Fibroblast of villous mesenchyme (primary cell): ENCODE data around the gene TNFRSF6B. TPM values are rescaled to one million over a fixed set of nuclear protein-coding genes. Genes with fewer than 3 reads are reported as not detected.

Experiments
- DNase-seq: peaks from one replicate; pipeline ENCODE4 v3.0.0-alpha.2; 2010; ENCODE audit warnings: low read depth
- H3K4me3 ChIP-seq: 2 replicates; pipeline ENCODE4 v1.5.1; 2011; ENCODE audit warnings: low read depth, mild to moderate bottlenecking, low read length
- small RNA-seq: library from RNA; depleted of rRNA; stranded (forward); fragments of <200 nt; gene quantifications from one replicate; pipeline ENCODE3, GENCODE V24; 2012
- total RNA-seq: library from RNA; depleted of rRNA; stranded (reverse); fragments of >200 nt; gene quantifications from 2 replicates; pipeline ENCODE4 v1.2.3, GENCODE V29; 2012
- TF ChIP-seq, protein P1 (sequence below): IDR thresholded peaks from 2 replicates; pipeline ENCODE4 v1.5.1; 2012; ENCODE audit warnings: low read depth, mild to moderate bottlenecking, low read length; ENCODE audit not compliant: insufficient read depth

The TNFRSF6B gene
- total RNA-seq, 1 donor: 31.5 TPM

DNA sequence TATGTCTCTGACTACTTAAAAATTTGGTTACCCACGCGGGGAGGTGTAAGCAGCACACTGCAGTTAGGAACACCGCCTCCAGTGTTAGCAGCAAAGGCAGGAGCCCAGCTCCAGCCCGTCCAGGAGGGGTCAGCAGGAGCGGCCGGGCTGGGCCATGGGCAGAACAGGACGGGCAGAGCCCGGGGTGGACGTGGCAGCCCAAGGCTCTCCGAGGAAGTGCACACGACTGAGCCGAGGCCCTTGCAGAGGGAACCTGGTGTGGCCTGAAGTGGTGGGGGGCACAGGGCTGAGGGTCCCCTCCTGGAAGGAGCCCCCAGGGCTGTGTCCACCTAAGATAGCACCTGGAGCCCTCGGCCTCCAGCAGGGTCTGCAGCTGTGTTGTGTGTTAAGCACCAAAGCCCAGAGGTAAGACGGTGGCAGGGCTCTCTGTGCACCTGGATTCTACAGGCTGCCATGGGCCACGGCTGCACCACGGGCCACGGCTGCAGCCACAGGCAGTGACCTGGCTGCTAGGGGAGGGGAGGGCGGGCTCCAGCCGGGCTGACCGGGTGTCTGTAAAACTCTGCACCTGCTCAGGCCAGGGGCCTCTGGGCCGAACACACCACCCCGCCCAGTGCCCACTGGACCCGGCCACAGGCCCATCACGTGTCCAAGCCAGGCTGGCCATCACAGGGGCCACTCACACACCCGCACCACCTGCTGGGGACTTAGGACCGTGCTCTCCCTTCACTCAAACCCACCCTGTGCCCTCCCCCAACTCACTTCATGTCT, 49.7 kb downstream of the TNFRSF6B start:
- no peak for DNase-seq
- H3K4me3 ChIP-seq: no peak overlapping the region
- TF ChIP-seq, protein P1, sequence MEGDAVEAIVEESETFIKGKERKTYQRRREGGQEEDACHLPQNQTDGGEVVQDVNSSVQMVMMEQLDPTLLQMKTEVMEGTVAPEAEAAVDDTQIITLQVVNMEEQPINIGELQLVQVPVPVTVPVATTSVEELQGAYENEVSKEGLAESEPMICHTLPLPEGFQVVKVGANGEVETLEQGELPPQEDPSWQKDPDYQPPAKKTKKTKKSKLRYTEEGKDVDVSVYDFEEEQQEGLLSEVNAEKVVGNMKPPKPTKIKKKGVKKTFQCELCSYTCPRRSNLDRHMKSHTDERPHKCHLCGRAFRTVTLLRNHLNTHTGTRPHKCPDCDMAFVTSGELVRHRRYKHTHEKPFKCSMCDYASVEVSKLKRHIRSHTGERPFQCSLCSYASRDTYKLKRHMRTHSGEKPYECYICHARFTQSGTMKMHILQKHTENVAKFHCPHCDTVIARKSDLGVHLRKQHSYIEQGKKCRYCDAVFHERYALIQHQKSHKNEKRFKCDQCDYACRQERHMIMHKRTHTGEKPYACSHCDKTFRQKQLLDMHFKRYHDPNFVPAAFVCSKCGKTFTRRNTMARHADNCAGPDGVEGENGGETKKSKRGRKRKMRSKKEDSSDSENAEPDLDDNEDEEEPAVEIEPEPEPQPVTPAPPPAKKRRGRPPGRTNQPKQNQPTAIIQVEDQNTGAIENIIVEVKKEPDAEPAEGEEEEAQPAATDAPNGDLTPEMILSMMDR: no peak

DNA sequence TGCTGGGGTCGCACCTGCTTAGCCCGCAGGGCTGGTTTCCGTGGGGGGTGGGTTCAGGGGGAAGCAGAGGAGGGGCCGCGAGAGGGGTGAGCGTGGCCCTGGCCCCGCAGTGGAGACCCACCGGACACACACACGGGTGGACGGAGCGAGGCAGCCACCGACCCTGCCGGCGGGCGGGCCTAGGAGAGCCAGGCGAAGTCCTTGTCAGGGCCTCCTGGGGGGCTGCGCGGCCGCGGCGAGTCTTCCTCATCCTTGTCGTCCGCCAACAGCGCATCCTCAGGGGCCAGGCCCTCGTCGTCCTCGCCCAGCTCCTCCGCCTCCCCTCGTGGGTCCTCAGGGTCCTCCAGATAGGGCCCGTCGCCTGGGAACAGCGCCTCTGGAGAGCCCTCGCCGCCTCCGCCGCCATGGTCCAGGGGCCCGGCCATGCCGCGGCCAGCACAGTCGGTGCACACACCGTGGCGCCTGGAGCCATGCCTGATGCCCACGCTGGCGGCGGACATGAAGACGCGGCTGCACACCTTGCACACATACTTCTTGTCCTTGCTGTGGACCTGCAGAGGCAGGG, 50.4 kb downstream of the TNFRSF6B start:
- H3K4me3 ChIP-seq: no peak overlapping the region
- DNase-seq: no peak
- TF ChIP-seq, protein P1: no peak

DNA sequence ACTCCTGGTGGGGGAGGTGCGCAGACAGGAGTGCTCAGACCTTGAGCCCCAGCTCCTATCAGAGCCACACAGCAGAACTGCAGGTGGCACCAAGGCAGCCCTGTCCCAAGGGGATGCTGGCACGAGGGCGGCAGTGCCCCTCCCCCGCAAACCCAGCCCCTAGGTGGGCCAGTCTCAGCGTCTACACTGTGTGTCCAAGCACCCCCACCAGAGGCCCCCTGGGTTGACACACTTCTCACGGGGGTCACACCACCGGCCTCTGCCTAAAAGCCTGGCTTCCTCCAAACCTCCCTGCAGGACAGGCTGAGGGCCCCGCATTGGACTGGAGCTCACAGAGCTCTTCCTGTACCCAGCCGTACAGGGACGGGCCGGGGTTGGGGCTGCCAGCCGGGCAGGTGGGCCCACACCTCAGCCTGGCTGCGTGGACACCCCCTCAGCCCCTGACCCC, 51.2 kb downstream of the TNFRSF6B start:
- H3K4me3 ChIP-seq: no peak overlapping the region
- TF ChIP-seq, protein P1: no peak
- DNase-seq: no peak

Small RNA genes within 50 kb of the gene (small RNA-seq; reads per million reads assigned to genes)
- not detected for gene LIME1
- gene TNFRSF6B: not detected

Other genes starting within 250 kb of the TNFRSF6B start
- gene KCNQ2, start 224.0 kb upstream of the TNFRSF6B start, total RNA-seq: not detected in 2 replicates
- under 0.01 and 0.43 TPM in 2 replicates for gene EEF1A2, start 197.6 kb upstream of the TNFRSF6B start, total RNA-seq
- 38.4 and 78.0 TPM in 2 replicates for gene PPDPF, start 175.9 kb upstream of the TNFRSF6B start, total RNA-seq
- under 0.01 TPM in 2 replicates for gene PTK6, start 159.3 kb upstream of the TNFRSF6B start, total RNA-seq
- not detected in 2 replicates for gene SRMS, start 148.9 kb upstream of the TNFRSF6B start, total RNA-seq
- 0.86 and 0.97 TPM in 2 replicates for gene FNDC11, start 142.5 kb upstream of the TNFRSF6B start, total RNA-seq
- gene HELZ2, start 122.4 kb upstream of the TNFRSF6B start, total RNA-seq: 29.0 and 46.6 TPM in 2 replicates
- gene GMEB2, start 69.6 kb upstream of the TNFRSF6B start, total RNA-seq: 9.3 and 10.8 TPM in 2 replicates
- 5.6 and 10.6 TPM in 2 replicates for gene STMN3, start 43.2 kb upstream of the TNFRSF6B start, total RNA-seq
- gene RTEL1, start 38.3 kb upstream of the TNFRSF6B start, total RNA-seq: 11.7 and 14.2 TPM in 2 replicates
- gene ARFRP1, start 11.3 kb downstream of the TNFRSF6B start, total RNA-seq: 24.2 and 30.3 TPM in 2 replicates
- 19.4 and 20.3 TPM in 2 replicates for gene ZGPAT, start 11.4 kb downstream of the TNFRSF6B start, total RNA-seq
- gene LIME1, start 40.0 kb downstream of the TNFRSF6B start, total RNA-seq: 3.5 TPM in 2 replicates
- gene SLC2A4RG, start 43.1 kb downstream of the TNFRSF6B start, total RNA-seq: 24.2 and 35.1 TPM in 2 replicates
- gene ZBTB46, start 134.6 kb downstream of the TNFRSF6B start, total RNA-seq: 13.8 and 21.3 TPM in 2 replicates
- gene ABHD16B, start 164.8 kb downstream of the TNFRSF6B start, total RNA-seq: not detected in 2 replicates
- 103 and 115 TPM in 2 replicates for gene TPD52L2, start 168.6 kb downstream of the TNFRSF6B start, total RNA-seq
- 51.2 and 61.7 TPM in 2 replicates for gene DNAJC5, start 198.5 kb downstream of the TNFRSF6B start, total RNA-seq